GM23338 (cell line): Measurements from ENCODE around the gene BTBD1. TPM values are rescaled to one million over a fixed set of nuclear protein-coding genes. Genes with fewer than 3 reads are reported as not detected.

ENCODE experiments used
- ATAC-seq: fragments of 200-7000 bp; cut with Tn5 transposase; 3 replicates; pipeline ENCODE4 v1.9.1; 2020
- DNase-seq: peaks from one replicate; pipeline ENCODE4 v3.0.0-alpha.2; 2015; ENCODE audit warnings: low spot score
- H2AFZ ChIP-seq: fragments of 200-600 bp; sonication (generic); 2 replicates; pipeline ENCODE4 v1.8.0; 2016; ENCODE audit warnings: antibody characterized with exemption, mild to moderate bottlenecking, moderate library complexity
- H3F3A ChIP-seq: fragments of 200-600 bp; sonication (generic); replicated peaks from 2 replicates; pipeline ENCODE4 v1.8.0; 2017; ENCODE audit warnings: antibody characterized with exemption, mixed run types, low read depth
- H3K27ac ChIP-seq: fragments of 200-600 bp; sonication (generic); 2 replicates; pipeline ENCODE4 v1.6.1; 2016; ENCODE audit warnings: low read depth
- H3K27me3 ChIP-seq: fragments of 200-600 bp; sonication (generic); 2 replicates; pipeline ENCODE4 v1.8.0; 2016; ENCODE audit warnings: mild to moderate bottlenecking, mixed run types, moderate library complexity; ENCODE audit not compliant: insufficient read depth
- H3K36me3 ChIP-seq: fragments of 200-600 bp; sonication (generic); 2 replicates; pipeline ENCODE4 v1.8.0; 2016; ENCODE audit warnings: mild to moderate bottlenecking; ENCODE audit not compliant: insufficient read depth
- H3K4me1 ChIP-seq: fragments of 200-600 bp; sonication (generic); 2 replicates; pipeline ENCODE4 v1.8.0; 2016; ENCODE audit warnings: mild to moderate bottlenecking, moderate library complexity; ENCODE audit not compliant: insufficient read depth
- H3K4me2 ChIP-seq: fragments of 200-600 bp; sonication (generic); 2 replicates; pipeline ENCODE4 v1.7.1; 2017; ENCODE audit warnings: mixed run types
- H3K4me3 ChIP-seq: fragments of 200-600 bp; sonication (generic); 2 replicates; pipeline ENCODE4 v1.6.1; 2016; ENCODE audit warnings: mixed run types
- H3K79me2 ChIP-seq: fragments of 200-600 bp; sonication (generic); replicated peaks from 2 replicates; pipeline ENCODE4 v1.8.0; 2017; ENCODE audit warnings: mild to moderate bottlenecking; ENCODE audit not compliant: insufficient read depth
- H3K9me2 ChIP-seq: fragments of 200-600 bp; sonication (generic); 2 replicates; pipeline ENCODE4 v1.8.0; 2017; ENCODE audit not compliant: insufficient read depth
- H4K20me1 ChIP-seq: fragments of 200-600 bp; sonication (generic); replicated peaks from 2 replicates; pipeline ENCODE4 v1.8.0; 2017; ENCODE audit warnings: mild to moderate bottlenecking; ENCODE audit not compliant: insufficient read depth
- H3K27ac Mint-ChIP-seq: 2 replicates; pipeline ENCODE4 v1.8.0; 2020; ENCODE audit warnings: inconsistent platforms, mild to moderate bottlenecking, moderate library complexity, mixed read lengths
- H3K27me3 Mint-ChIP-seq: 3 replicates; pipeline ENCODE4 v1.8.0; 2022; ENCODE audit warnings: low read depth, mild to moderate bottlenecking, moderate library complexity, mixed read lengths, inconsistent platforms; ENCODE audit not compliant: insufficient read depth, poor library complexity
- H3K36me3 Mint-ChIP-seq: 3 replicates; pipeline ENCODE4 v1.8.0; 2021; ENCODE audit warnings: low read depth, mild to moderate bottlenecking, inconsistent platforms, moderate library complexity, mixed read lengths
- H3K4me1 Mint-ChIP-seq: 3 replicates; pipeline ENCODE4 v1.8.0; 2020; ENCODE audit warnings: mild to moderate bottlenecking, inconsistent platforms, mixed read lengths
- H3K4me3 Mint-ChIP-seq: 3 replicates; pipeline ENCODE4 v1.8.0; 2021; ENCODE audit warnings: moderate library complexity, mild to moderate bottlenecking, inconsistent platforms, mixed read lengths
- H3K9me3 Mint-ChIP-seq: 3 replicates; pipeline ENCODE4 v1.8.0; 2020; ENCODE audit warnings: moderate library complexity, mild to moderate bottlenecking, inconsistent platforms, mixed read lengths
- CTCF ChIP-seq, 2 experiments: fragments of 200-600 bp in 1 of 2; sonication (generic) in 1 of 2; conservative IDR thresholded peaks; 2 replicates each; pipeline versions ENCODE4 v1.5.1 to v1.6.1; 2016 to 2017; ENCODE audit warnings: antibody characterized with exemption in 2 of 2, low read depth in 2 of 2, mild to moderate bottlenecking in 2 of 2, moderate library complexity in 1 of 2
- ETS1 ChIP-seq: IDR thresholded peaks from 2 replicates; pipeline ENCODE4 v1.6.1; 2016; ENCODE audit warnings: antibody characterized with exemption
- EZH2phosphoT487 ChIP-seq: fragments of 200-600 bp; sonication (generic); IDR thresholded peaks from one replicate; pipeline ENCODE4 v1.8.1; 2018; ENCODE audit warnings: antibody characterized with exemption; ENCODE audit not compliant: unreplicated experiment
- JUNB ChIP-seq: IDR thresholded peaks from one replicate; pipeline ENCODE4 v1.6.1; 2016; ENCODE audit warnings: antibody characterized with exemption; ENCODE audit not compliant: unreplicated experiment
- NANOG ChIP-seq: IDR thresholded peaks from 2 replicates; pipeline ENCODE4 v1.6.1; 2016; ENCODE audit warnings: antibody characterized with exemption, borderline replicate concordance
- POLR2AphosphoS5 ChIP-seq: IDR thresholded peaks from 2 replicates; pipeline ENCODE4 v1.6.1; 2016; ENCODE audit warnings: antibody characterized with exemption, low read depth
- REST ChIP-seq: IDR thresholded peaks from one replicate; pipeline ENCODE4 v1.6.1; 2018; ENCODE audit warnings: antibody characterized with exemption; ENCODE audit not compliant: unreplicated experiment
- STAT1 ChIP-seq: IDR thresholded peaks from one replicate; pipeline ENCODE4 v1.6.1; 2016; ENCODE audit warnings: antibody characterized with exemption; ENCODE audit not compliant: unreplicated experiment
- ZNF114 ChIP-seq: fragments of 250-450 bp; sonication (Bioruptor Pico); IDR thresholded peaks from 2 replicates; pipeline ENCODE4 v1.5.0; 2020; ENCODE audit warnings: mild to moderate bottlenecking, moderate library complexity
- ZNF331 ChIP-seq: fragments of 250-450 bp; sonication (Bioruptor Pico); IDR thresholded peaks from 2 replicates; pipeline ENCODE4 v1.5.0; 2020; ENCODE audit warnings: low read depth, mild to moderate bottlenecking, moderate library complexity
- polyA plus RNA-seq: library from polyadenylated mRNA; unstranded; fragments of >200 nt; fragmentation: Nextera tagmentation; extraction: Ambion mirVana; gene quantifications from 2 replicates; pipeline ENCODE4 v1.2.1, GENCODE V29; 2016
- total RNA-seq: library from RNA; depleted of rRNA; stranded (reverse); fragments of >200 nt; shearing (Covaris generic); gene quantifications from 2 replicates; pipeline ENCODE4 v1.2.3, GENCODE V29; 2014

Gene BTBD1
- total and polyA plus RNA-seq, 2 experiments from 2014 or later: 12.6 to 66.1 TPM

GRCh38 chr15:83067638-83067962, 548 bp upstream of the BTBD1 start:
- Histone ChIP-seq H3K27ac (peak overlapping the region; percentile 80), H2AFZ (peak overlapping the region; percentile 96), H3K9me2 (no peaks in the 10 kb centered on the region), H3F3A (no peaks in the 10 kb centered on the region; the same call in 1 of the 2 replicates), H3K4me1 (peaks cover 33% of the 10 kb centered on the region), H3K27me3 (no peaks in the 10 kb centered on the region), H4K20me1 (peaks cover 18% of the 10 kb centered on the region), H3K4me2 (peak overlapping the region; percentile 82), H3K36me3 (no peaks in the 10 kb centered on the region), H3K79me2 (peaks cover 39% of the 10 kb centered on the region), H3K4me3 (peak overlapping the region; percentile 77)
- TF ChIP-seq ZNF331 (CRISPR knock-in tag) (no peak), ETS1 (no peak), REST (no peak)
- Mint-ChIP-seq H3K9me3 (peaks cover 15% of the 10 kb centered on the region), H3K27me3 (peaks cover 5% of the 10 kb centered on the region), H3K4me1 (peaks cover 17% of the 10 kb centered on the region), H3K4me3 (no peak overlapping the region; the same call in none of the 3 replicates), H3K36me3 (peaks cover 7% of the 10 kb centered on the region), H3K27ac (peak overlapping the region; percentile 76)
- no peak for ATAC-seq
- no peak for DNase-seq

- H3K27me3 ChIP-seq: no peaks in the 10 kb centered on the region
- peak overlapping the region; percentile 77 for H3K4me3 ChIP-seq
- H3K9me3 Mint-ChIP-seq: peaks cover 10% of the 10 kb centered on the region; the same call in 2 of the 3 replicates
- DNase-seq: no peak
- H3K4me2 ChIP-seq: peak overlapping the region; percentile 82
- no peaks in the 10 kb centered on the region; the same call in 1 of the 2 replicates for H3F3A ChIP-seq
- peaks cover 33% of the 10 kb centered on the region for H3K4me1 ChIP-seq
- peaks cover 5% of the 10 kb centered on the region for H3K36me3 Mint-ChIP-seq
- H3K27me3 Mint-ChIP-seq: peaks cover 5% of the 10 kb centered on the region
- no peaks in the 10 kb centered on the region for H3K36me3 ChIP-seq
- H2AFZ ChIP-seq: peak overlapping the region; percentile 54; the same call in 1 of the 2 replicates
- H4K20me1 ChIP-seq: peaks cover 29% of the 10 kb centered on the region
- peaks cover 53% of the 10 kb centered on the region for H3K79me2 ChIP-seq
- peaks cover 17% of the 10 kb centered on the region for H3K4me1 Mint-ChIP-seq
- H3K27ac Mint-ChIP-seq: peak overlapping the region; percentile 58
- peak overlapping the region; percentile 91 for H3K27ac ChIP-seq
- no peak for ATAC-seq
- H3K4me3 Mint-ChIP-seq: no peak overlapping the region; the same call in 1 of the 3 replicates
- H3K9me2 ChIP-seq: no peaks in the 10 kb centered on the region
- TF ChIP-seq NANOG: no peak
- TF ChIP-seq ZNF114: no peak
- TF ChIP-seq EZH2phosphoT487: no peak
- TF ChIP-seq STAT1: no peak
- TF ChIP-seq POLR2AphosphoS5: no peak
- no peak for TF ChIP-seq CTCF (conservative IDR thresholded peaks at IDR 0.05; ENCODE audit: low read depth in 2 of 2)
- no peak for TF ChIP-seq JUNB
- no peak for TF ChIP-seq REST
These were observed 868 bp downstream of the BTBD1 start for GRCh38 chr15:83066034-83066733.
